ENCODE results near the gene CNTRL.

CNTRL gene

GRCh38 chr9:121071370-121071755 is 3.4 kb upstream of the CNTRL start:
- TF ChIP-seq CTCF (IDR thresholded peaks at IDR 0.05; ENCODE audit: low read depth, low read length), result no peak
- no peak for DNase-seq (ENCODE audit: low read depth in 2 of 2)
- peak overlapping the region; percentile 35 to 43 for H3K4me3 ChIP-seq (replicated peaks in 1 of 2; ENCODE audit: low read depth in 2 of 2, low read length in 2 of 2)

- DNase-seq (ENCODE audit: low read depth in 2 of 2), result peak; percentile 68 to 69
- peak; percentile 36 for TF ChIP-seq CTCF (IDR thresholded peaks at IDR 0.05; ENCODE audit: low read depth, low read length)
- peak overlapping the region; percentile 35 to 43 for H3K4me3 ChIP-seq (replicated peaks in 1 of 2; ENCODE audit: low read depth in 2 of 2, low read length in 2 of 2)
Measured at GRCh38 chr9:121071756-121072421, 2.9 kb upstream of the CNTRL start.

GRCh38 chr9:121073038-121073437 is 1.7 kb upstream of the CNTRL start:
- H3K4me3 ChIP-seq (replicated peaks in 1 of 2; ENCODE audit: low read depth in 2 of 2, low read length in 2 of 2), result no peak overlapping the region
- TF ChIP-seq CTCF (IDR thresholded peaks at IDR 0.05; ENCODE audit: low read depth, low read length), result no peak
- peak; percentile 92 to 94 for DNase-seq (ENCODE audit: low read depth in 2 of 2)

GRCh38 chr9:121075251-121076036 is 689 bp downstream of the CNTRL start:
- peak overlapping the region; percentile 69 to 80 for H3K4me3 ChIP-seq (replicated peaks in 1 of 2; ENCODE audit: low read depth in 2 of 2, low read length in 2 of 2)
- TF ChIP-seq CTCF (IDR thresholded peaks at IDR 0.05; ENCODE audit: low read depth, low read length), result no peak
- peak in 1 of 2 donors; percentile 47 for DNase-seq (ENCODE audit: low read depth in 2 of 2)

- TF ChIP-seq CTCF (IDR thresholded peaks at IDR 0.05; ENCODE audit: low read depth, low read length), result no peak
- DNase-seq (ENCODE audit: low read depth in 2 of 2), result no peak
- no peak overlapping the region for H3K4me3 ChIP-seq (replicated peaks in 1 of 2; ENCODE audit: low read depth in 2 of 2, low read length in 2 of 2)
Measured at GRCh38 chr9:121082075-121082474, 7.3 kb downstream of the CNTRL start.

- DNase-seq (ENCODE audit: low read depth in 2 of 2), result peak in 1 of 2 donors; percentile 74
- TF ChIP-seq CTCF (IDR thresholded peaks at IDR 0.05; ENCODE audit: low read depth, low read length), result no peak
Measured at GRCh38 chr9:121085661-121086060, 10.9 kb downstream of the CNTRL start.

More at GRCh38 chr9:121085661-121086060, 10.9 kb downstream of the CNTRL start:
- no peak overlapping the region for H3K4me3 ChIP-seq (replicated peaks in 1 of 2; ENCODE audit: low read depth in 2 of 2, low read length in 2 of 2)
